SK-N-SH (cell line): ENCODE results near the gene ARHGDIA.

Experiments used
- CTCF ChIP-seq: fragments of 200-600 bp; sonication (generic); IDR thresholded peaks from 2 replicates; pipeline ENCODE4 v1.6.1; 2017; ENCODE audit warnings: antibody characterized with exemption, mild to moderate bottlenecking, moderate library complexity
- EZH2phosphoT487 ChIP-seq: fragments of 200-600 bp; sonication (generic); IDR thresholded peaks from 2 replicates; pipeline ENCODE4 v1.6.1; 2017; ENCODE audit warnings: low read depth, mixed run types, mild to moderate bottlenecking, antibody characterized with exemption, moderate library complexity, borderline replicate concordance
- JUND ChIP-seq: IDR thresholded peaks from 2 replicates; pipeline ENCODE4 v1.4.0; 2012
- MAX ChIP-seq: IDR thresholded peaks from 2 replicates; pipeline ENCODE4 v1.4.0; 2012; ENCODE audit warnings: low read depth
- POLR2AphosphoS5 ChIP-seq: IDR thresholded peaks from 2 replicates; pipeline ENCODE4 v1.6.1; 2012; ENCODE audit warnings: low read depth, low read length
- RAD21 ChIP-seq: IDR thresholded peaks from 2 replicates; pipeline ENCODE4 v1.6.1; 2012; ENCODE audit warnings: mild to moderate bottlenecking, low read length
- REST ChIP-seq: IDR thresholded peaks from 2 replicates; pipeline ENCODE4 v1.6.1; 2012; ENCODE audit warnings: mild to moderate bottlenecking, low read depth, low read length, moderate library complexity
- TAF1 ChIP-seq: IDR thresholded peaks from 2 replicates; pipeline ENCODE4 v1.6.1; 2012; ENCODE audit warnings: low read depth, mild to moderate bottlenecking, low read length, moderate library complexity, borderline replicate concordance
- USF1 ChIP-seq: IDR thresholded peaks from 2 replicates; pipeline ENCODE4 v1.4.0; 2012; ENCODE audit warnings: low read depth, borderline replicate concordance

GRCh38 chr17:81891303-81891552 lies 20.1 kb upstream of the ARHGDIA start:
- TF ChIP-seq CTCF, result no peak
- TF ChIP-seq TAF1, result no peak
- no peak for TF ChIP-seq POLR2AphosphoS5
- TF ChIP-seq EZH2phosphoT487, result no peak
- no peak for TF ChIP-seq REST
- no peak for TF ChIP-seq JUND
- TF ChIP-seq USF1, result no peak
- TF ChIP-seq RAD21, result no peak
- no peak for TF ChIP-seq MAX
